AG10803 (cell line): ENCODE results near the gene OVCH2.
A peak's percentile ranks its signal among the peaks of the same experiment; 100 is the strongest.

Experiments used
- DNase-seq: peaks from one replicate; pipeline ENCODE4 v3.0.0; 2010; ENCODE audit warnings: low read depth
- H3K4me3 ChIP-seq: 2 replicates; pipeline ENCODE4 v1.5.1; 2011; ENCODE audit warnings: mild to moderate bottlenecking, low read length, control low read depth
- TF ChIP-seq, protein P1 (sequence below): conservative IDR thresholded peaks from 2 replicates; pipeline ENCODE4 v1.5.1; 2011; ENCODE audit warnings: mild to moderate bottlenecking, low read length, control low read depth, inconsistent platforms

The OVCH2 gene

DNA sequence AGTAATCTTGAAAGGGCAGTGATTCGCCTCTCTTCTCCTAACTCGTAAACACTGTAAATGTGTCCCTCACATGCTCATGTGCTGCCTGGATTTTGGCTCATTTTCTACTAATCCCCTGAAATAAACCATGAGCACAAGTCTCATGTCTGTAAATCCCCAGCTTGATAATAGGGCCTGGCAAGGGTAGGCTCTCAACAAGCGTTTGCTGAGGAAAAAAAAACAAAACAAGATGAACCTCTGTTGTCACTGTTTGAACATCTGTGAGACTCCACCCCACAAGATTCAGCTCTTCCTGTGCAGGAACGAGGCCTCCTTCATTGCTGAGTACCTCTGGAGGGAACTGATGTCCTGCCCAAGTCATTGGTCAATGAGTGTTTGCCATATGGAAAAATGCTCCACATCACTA lies 28.5 kb downstream of the OVCH2 start:
- H3K4me3 ChIP-seq = no peak overlapping the region
- DNase-seq = peak; percentile 48
- TF ChIP-seq, protein P1, sequence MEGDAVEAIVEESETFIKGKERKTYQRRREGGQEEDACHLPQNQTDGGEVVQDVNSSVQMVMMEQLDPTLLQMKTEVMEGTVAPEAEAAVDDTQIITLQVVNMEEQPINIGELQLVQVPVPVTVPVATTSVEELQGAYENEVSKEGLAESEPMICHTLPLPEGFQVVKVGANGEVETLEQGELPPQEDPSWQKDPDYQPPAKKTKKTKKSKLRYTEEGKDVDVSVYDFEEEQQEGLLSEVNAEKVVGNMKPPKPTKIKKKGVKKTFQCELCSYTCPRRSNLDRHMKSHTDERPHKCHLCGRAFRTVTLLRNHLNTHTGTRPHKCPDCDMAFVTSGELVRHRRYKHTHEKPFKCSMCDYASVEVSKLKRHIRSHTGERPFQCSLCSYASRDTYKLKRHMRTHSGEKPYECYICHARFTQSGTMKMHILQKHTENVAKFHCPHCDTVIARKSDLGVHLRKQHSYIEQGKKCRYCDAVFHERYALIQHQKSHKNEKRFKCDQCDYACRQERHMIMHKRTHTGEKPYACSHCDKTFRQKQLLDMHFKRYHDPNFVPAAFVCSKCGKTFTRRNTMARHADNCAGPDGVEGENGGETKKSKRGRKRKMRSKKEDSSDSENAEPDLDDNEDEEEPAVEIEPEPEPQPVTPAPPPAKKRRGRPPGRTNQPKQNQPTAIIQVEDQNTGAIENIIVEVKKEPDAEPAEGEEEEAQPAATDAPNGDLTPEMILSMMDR = no peak

DNA sequence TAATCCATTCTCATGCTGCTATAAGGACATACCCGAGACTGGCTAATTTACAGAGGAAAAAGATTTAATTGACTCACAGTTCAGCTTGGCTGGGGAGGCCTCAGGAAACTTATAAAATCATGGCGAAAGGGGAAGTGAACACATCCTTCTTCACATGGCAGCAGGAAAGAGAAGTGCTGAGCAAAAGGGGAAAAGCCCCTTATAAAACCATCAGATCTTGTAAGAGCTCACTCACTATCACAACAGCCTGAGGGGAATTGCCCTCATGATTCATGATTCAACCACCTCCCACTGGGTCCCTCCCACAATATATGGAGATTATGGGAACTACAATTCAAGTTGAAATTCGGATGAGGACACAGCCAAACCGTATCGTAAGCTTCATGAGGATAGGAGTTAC lies 29.2 kb downstream of the OVCH2 start:
- no peak overlapping the region for H3K4me3 ChIP-seq
- DNase-seq = no peak
- TF ChIP-seq, protein P1 = no peak

- TF ChIP-seq, protein P1 = no peak
- no peak overlapping the region for H3K4me3 ChIP-seq
- no peak for DNase-seq
Observed at GRCh38 chr11:7675631-7676030, 30.6 kb downstream of the OVCH2 start.

DNA sequence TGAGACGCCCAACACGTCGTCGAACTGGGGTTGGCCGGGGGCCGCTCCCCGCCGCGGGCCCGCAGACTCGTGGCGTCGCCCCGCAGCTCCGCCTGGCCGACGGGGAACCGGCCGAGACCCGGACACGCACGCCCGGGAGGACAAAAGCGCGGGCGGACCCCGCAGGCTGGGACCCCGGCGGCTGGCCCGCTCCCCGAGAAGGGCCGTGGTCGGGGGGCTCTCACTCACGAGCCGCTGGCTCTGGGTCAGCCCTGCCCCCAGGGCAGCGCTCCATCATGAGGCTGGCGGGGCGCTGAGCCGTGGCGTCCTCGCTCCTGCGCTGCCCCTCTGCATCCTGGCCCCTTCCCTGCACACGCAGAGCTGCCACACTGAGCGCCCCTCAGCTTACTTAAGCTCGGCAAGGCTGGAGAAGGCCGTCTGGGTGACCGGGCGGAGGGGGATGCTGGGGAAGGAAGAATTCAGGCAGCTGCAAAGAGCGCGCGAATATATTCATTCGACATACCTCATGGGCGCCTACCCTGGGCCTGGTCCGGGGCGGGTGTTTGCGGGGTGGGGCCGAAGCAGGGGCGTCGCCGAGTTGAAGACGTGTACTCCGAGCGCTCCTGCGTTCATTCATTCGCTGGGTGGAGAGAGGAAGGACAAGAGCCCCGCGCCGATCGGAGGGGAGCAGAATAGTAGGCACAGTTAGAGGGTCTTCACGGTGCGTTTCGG lies 32.4 kb downstream of the OVCH2 start:
- peak overlapping the region; percentile 56 for H3K4me3 ChIP-seq
- TF ChIP-seq, protein P1 = no peak
- DNase-seq = peak; percentile 15

DNA sequence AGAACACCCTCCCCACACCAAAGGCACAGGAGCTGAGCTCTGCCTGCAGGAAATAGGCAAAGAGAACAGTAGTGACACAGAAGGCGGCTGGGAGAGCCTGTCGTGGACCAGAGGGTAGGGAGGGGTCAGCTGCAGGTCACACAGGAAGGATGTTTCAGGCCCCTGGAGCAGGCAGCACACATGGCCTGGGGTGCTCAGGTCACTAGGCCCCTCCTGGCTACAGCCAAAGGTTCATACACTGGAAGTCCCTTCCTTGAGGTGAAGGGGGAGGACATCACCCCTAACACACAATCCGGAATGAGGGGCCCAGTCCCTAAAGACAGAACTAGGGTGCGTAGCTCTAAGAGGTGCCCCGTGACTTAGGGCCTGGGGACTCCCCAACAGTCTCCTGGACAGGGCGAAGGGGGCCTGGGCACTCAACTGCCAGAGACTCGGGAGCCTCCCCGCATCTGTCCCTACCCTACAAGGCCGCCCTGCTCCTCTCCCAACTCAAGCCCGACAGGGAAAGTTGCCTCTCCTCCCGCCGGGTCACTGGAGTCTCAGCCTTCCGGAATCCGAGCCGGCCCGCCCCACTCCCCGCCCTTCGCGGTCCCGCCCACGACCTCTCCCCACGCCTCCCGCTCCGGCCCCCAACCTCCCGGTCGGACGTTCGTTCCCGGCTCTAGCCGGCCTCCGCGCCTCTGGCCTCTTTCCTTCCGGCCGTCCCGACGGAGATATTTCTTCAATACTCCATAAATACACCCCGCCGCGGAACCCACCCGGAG lies 33.1 kb downstream of the OVCH2 start, which contains the start of gene CYB5R2:
Gene CYB5R2 (minus strand): TSS at position 541 of the 764 bp plus-strand sequence. CDS start 675 bp downstream, outside the sequence.
- TF ChIP-seq, protein P1 = no peak

DNA sequence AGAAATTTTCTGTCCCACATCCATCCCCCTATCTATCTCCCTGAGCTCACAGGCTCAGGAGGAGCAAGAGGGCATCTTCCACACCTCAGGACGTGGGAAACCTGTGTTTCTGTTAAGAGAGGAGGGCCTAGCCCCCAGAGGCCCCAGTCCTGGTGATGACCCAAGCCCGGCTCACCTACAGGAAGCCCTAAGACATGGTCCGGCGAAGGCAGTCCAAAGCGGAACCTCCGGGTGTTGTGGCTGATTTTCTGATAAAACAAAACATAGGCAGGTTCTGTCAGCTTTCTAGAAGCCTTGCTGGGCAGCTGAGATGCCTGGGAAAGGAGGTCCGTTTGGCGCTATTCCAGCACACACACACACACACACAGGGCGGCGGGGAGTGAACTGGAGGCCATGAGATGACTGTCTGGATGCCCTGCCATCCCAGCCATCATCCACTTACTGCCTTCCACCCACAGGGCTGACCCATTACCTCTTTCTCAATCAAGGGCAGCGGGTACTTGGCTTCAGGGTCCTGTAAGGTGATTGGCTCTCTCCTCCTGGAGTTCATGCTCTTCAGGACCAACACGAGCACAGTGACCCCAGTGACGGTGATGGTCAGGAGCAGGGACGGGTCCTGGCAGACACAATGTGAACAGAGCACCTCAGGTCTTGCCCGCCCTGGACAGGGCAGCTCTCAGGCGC lies 33.9 kb downstream of the OVCH2 start:
- DNase-seq = no peak
- TF ChIP-seq, protein P1 = no peak
- H3K4me3 ChIP-seq = peak overlapping the region; percentile 56

More for the DNA sequence above, 33.1 kb downstream of the OVCH2 start, which contains the start of gene CYB5R2:
- peak within 1 kb of the TSS; percentile 56 for H3K4me3 ChIP-seq
- DNase-seq = peak; percentile 51
